HepG2 (cell line): ENCODE data around the gene CHRNB1. TPM values are rescaled to one million over a fixed set of nuclear protein-coding genes. Genes with fewer than 3 reads are reported as not detected.
A peak's percentile ranks its signal among the peaks of the same experiment; 100 is the strongest.

Experiments used
- CBX5 ChIP-seq: sonication (generic); formaldehyde crosslinking; IDR thresholded peaks from 2 replicates; pipeline ENCODE4 v1.4.0; 2020; ENCODE audit warnings: missing genetic modification reagents, borderline replicate concordance
- NFKBIZ ChIP-seq: IDR thresholded peaks from 2 replicates; pipeline ENCODE4 v1.6.1; 2018; ENCODE audit warnings: missing genetic modification reagents, missing compliant biosample characterization
- SIN3B ChIP-seq: fragments of 150-350 bp; IDR thresholded peaks from 2 replicates; pipeline ENCODE4 v1.6.1; 2014; ENCODE audit warnings: low read length
- ZC3H13 ChIP-seq: sonication (generic); formaldehyde crosslinking; IDR thresholded peaks from 2 replicates; pipeline ENCODE4 v1.8.1; 2023; ENCODE audit warnings: mild to moderate bottlenecking, missing genetic modification reagents, moderate library complexity
- ZFP37 ChIP-seq: sonication (generic); formaldehyde crosslinking; IDR thresholded peaks from 2 replicates; pipeline ENCODE4 v1.4.0; 2020; ENCODE audit warnings: missing genetic modification reagents, borderline replicate concordance
- ZNF10 ChIP-seq: sonication (generic); formaldehyde crosslinking; IDR thresholded peaks from 2 replicates; pipeline ENCODE4 v1.4.0; 2020; ENCODE audit warnings: mild to moderate bottlenecking, low read depth, missing genetic modification reagents, borderline replicate concordance
- ZNF24 ChIP-seq: fragments of 450-650 bp; IDR thresholded peaks from 2 replicates; pipeline ENCODE4 v1.6.1; 2017; ENCODE audit warnings: antibody characterized with exemption, mild to moderate bottlenecking
- ZNF569 ChIP-seq: sonication (generic); formaldehyde crosslinking; IDR thresholded peaks from 2 replicates; pipeline ENCODE4 v1.5.0; 2020; ENCODE audit warnings: mild to moderate bottlenecking, missing genetic modification reagents, moderate library complexity, borderline replicate concordance
- ZNF790 ChIP-seq: sonication (generic); formaldehyde crosslinking; IDR thresholded peaks from 2 replicates; pipeline ENCODE4 v1.8.0; 2022; ENCODE audit warnings: missing genetic modification reagents, mild to moderate bottlenecking, borderline replicate concordance
- ZNF850 ChIP-seq: sonication (generic); formaldehyde crosslinking; conservative IDR thresholded peaks from 2 replicates; pipeline ENCODE4 v1.9.0; 2021; ENCODE audit warnings: mild to moderate bottlenecking, missing genetic modification reagents
- polyA plus RNA-seq, 8 experiments: library from polyadenylated mRNA; depleted of rRNA in 3 of 8; stranded (reverse) in 7 of 8; unstranded in 1 of 8; fragments of >200 nt; fragmentation: Illumina TruSeq in 4 of 8; extraction: Trizol in 4 of 8; gene quantifications; 2 replicates each; pipeline versions ENCODE4 v1.2.1 to v1.2.3, GENCODE V29; 2011 to 2016; ENCODE audit warnings: low read depth in 4 of 8, missing spikeins in 1 of 8, mixed read lengths in 1 of 8; ENCODE audit not compliant: insufficient read depth in 1 of 8
- total RNA-seq, 5 experiments: library from RNA; depleted of rRNA; stranded (reverse); fragments of >200 nt; fragmentation: Illumina TruSeq; extraction: Trizol; gene quantifications; 2 replicates each; pipeline ENCODE4 v1.2.3, GENCODE V29; 2016; ENCODE audit warnings: low read depth in 1 of 5
- TF ChIP-seq, protein P1 (sequence below): sonication (generic); formaldehyde crosslinking; IDR thresholded peaks from 2 replicates; pipeline ENCODE4 v1.8.1; 2023; ENCODE audit warnings: mild to moderate bottlenecking, missing genetic modification reagents, borderline replicate concordance
- TF ChIP-seq, protein P2 (sequence below): IDR thresholded peaks from 2 replicates; pipeline ENCODE4 v1.6.1; 2016; ENCODE audit warnings: low read depth, borderline replicate concordance
- TF ChIP-seq, protein P3 (sequence below): sonication (generic); formaldehyde crosslinking; IDR thresholded peaks from 2 replicates; pipeline ENCODE4 v1.4.0; 2020; ENCODE audit warnings: mild to moderate bottlenecking, missing genetic modification reagents, borderline replicate concordance
- TF ChIP-seq, protein P4 (sequence below): sonication (generic); formaldehyde crosslinking; IDR thresholded peaks from 2 replicates; pipeline ENCODE4 v1.4.0; 2020; ENCODE audit warnings: missing genetic modification reagents, mild to moderate bottlenecking, borderline replicate concordance
- TF ChIP-seq, protein P5 (sequence below): sonication (generic); formaldehyde crosslinking; conservative IDR thresholded peaks from 2 replicates; pipeline ENCODE4 v1.8.0; 2022; ENCODE audit warnings: low read depth, missing genetic modification reagents

The CHRNB1 gene
- total and polyA plus RNA-seq, 2 of the 13 experiments (the other 11 are each of a cell fraction or from before 2014, with no cell fraction given), result 5.4 to 33.7 TPM

DNA sequence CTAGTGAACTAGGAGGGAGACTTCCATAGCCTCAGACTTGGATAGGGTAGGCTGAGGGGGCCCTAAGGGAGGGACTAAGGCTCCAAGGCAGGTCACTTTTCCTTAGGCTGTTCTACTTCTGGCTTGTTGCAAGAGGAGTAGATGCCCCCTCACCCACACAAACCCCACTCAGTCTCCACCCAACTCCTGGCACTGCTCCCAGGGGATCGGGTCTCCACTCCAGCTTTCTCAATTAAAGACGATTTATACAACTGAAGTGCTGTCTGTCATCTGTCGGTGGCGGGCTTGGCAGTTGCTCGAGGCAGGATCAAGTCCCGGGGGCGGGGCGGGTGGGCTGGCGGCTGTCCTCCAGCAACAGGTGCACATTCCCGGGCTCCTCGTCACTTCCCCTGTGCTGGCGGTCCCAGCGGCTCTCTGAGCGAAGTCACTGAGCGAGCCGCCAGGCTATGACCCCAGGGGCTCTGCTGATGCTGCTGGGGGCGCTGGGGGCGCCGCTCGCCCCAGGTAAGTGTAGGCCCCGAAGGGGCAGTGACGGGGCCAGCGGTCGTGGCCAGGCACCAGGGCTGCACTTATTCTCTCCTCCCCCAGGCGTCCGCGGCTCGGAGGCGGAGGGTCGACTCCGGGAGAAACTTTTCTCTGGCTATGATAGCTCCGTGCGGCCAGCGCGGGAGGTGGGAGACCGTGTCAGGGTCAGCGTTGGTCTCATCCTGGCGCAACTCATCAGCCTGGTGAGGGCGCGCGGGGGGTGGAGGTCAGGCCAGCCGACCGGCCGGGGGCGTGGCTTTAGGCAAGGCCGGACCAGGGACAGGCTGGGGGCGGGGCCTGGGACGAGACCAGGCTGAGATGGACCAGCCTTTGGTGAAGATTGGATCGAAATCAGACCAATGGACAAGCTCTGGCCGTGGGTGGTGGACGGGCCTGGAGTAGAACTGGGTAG lies at the start of gene CHRNB1 (continued):
- TF ChIP-seq, protein P1, sequence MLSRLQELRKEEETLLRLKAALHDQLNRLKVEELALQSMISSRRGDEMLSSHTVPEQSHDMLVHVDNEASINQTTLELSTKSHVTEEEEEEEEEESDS (CRISPR knock-in tag), result no peak
- TF ChIP-seq SIN3B (no peak), NFKBIZ (CRISPR knock-in tag) (no peak), ZNF790 (CRISPR knock-in tag) (no peak), CBX5 (CRISPR knock-in tag) (no peak), ZNF569 (no peak), ZNF24 (no peak), ZNF10 (no peak), ZFP37 (CRISPR knock-in tag) (no peak), ZNF850 (CRISPR knock-in tag) (no peak; the same call in 1 of the 2 replicates), ZC3H13 (CRISPR knock-in tag) (peak; percentile 92)
- TF ChIP-seq, protein P2, sequence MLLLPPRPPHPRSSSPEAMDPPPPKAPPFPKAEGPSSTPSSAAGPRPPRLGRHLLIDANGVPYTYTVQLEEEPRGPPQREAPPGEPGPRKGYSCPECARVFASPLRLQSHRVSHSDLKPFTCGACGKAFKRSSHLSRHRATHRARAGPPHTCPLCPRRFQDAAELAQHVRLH, result peak; percentile 64; the same call in 1 of the 2 replicates
- TF ChIP-seq, protein P3, sequence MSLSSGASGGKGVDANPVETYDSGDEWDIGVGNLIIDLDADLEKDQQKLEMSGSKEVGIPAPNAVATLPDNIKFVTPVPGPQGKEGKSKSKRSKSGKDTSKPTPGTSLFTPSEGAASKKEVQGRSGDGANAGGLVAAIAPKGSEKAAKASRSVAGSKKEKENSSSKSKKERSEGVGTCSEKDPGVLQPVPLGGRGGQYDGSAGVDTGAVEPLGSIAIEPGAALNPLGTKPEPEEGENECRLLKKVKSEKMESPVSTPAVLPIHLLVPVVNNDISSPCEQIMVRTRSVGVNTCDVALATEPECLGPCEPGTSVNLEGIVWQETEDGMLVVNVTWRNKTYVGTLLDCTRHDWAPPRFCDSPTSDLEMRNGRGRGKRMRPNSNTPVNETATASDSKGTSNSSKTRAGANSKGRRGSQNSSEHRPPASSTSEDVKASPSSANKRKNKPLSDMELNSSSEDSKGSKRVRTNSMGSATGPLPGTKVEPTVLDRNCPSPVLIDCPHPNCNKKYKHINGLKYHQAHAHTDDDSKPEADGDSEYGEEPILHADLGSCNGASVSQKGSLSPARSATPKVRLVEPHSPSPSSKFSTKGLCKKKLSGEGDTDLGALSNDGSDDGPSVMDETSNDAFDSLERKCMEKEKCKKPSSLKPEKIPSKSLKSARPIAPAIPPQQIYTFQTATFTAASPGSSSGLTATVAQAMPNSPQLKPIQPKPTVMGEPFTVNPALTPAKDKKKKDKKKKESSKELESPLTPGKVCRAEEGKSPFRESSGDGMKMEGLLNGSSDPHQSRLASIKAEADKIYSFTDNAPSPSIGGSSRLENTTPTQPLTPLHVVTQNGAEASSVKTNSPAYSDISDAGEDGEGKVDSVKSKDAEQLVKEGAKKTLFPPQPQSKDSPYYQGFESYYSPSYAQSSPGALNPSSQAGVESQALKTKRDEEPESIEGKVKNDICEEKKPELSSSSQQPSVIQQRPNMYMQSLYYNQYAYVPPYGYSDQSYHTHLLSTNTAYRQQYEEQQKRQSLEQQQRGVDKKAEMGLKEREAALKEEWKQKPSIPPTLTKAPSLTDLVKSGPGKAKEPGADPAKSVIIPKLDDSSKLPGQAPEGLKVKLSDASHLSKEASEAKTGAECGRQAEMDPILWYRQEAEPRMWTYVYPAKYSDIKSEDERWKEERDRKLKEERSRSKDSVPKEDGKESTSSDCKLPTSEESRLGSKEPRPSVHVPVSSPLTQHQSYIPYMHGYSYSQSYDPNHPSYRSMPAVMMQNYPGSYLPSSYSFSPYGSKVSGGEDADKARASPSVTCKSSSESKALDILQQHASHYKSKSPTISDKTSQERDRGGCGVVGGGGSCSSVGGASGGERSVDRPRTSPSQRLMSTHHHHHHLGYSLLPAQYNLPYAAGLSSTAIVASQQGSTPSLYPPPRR (CRISPR knock-in tag), result no peak; the same call in 1 of the 2 replicates
- TF ChIP-seq, protein P4, sequence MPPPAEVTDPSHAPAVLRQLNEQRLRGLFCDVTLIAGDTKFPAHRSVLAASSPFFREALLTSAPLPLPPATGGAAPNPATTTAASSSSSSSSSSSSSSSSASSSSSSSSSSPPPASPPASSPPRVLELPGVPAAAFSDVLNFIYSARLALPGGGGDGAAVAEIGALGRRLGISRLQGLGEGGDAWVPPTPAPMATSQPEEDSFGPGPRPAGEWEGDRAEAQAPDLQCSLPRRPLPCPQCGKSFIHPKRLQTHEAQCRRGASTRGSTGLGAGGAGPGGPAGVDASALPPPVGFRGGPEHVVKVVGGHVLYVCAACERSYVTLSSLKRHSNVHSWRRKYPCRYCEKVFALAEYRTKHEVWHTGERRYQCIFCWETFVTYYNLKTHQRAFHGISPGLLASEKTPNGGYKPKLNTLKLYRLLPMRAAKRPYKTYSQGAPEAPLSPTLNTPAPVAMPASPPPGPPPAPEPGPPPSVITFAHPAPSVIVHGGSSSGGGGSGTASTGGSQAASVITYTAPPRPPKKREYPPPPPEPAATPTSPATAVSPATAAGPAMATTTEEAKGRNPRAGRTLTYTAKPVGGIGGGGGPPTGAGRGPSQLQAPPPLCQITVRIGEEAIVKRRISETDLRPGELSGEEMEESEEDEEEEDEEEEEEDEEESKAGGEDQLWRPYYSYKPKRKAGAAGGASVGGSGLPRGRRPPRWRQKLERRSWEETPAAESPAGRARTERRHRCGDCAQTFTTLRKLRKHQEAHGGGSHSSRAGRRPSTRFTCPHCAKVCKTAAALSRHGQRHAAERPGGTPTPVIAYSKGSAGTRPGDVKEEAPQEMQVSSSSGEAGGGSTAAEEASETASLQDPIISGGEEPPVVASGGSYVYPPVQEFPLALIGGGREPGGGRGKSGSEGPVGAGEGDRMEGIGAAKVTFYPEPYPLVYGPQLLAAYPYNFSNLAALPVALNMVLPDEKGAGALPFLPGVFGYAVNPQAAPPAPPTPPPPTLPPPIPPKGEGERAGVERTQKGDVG (CRISPR knock-in tag), result peak; percentile 39; the same call in 1 of the 2 replicates
- TF ChIP-seq, protein P5, sequence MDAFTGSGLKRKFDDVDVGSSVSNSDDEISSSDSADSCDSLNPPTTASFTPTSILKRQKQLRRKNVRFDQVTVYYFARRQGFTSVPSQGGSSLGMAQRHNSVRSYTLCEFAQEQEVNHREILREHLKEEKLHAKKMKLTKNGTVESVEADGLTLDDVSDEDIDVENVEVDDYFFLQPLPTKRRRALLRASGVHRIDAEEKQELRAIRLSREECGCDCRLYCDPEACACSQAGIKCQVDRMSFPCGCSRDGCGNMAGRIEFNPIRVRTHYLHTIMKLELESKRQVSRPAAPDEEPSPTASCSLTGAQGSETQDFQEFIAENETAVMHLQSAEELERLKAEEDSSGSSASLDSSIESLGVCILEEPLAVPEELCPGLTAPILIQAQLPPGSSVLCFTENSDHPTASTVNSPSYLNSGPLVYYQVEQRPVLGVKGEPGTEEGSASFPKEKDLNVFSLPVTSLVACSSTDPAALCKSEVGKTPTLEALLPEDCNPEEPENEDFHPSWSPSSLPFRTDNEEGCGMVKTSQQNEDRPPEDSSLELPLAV (CRISPR knock-in tag), result no peak
